ENCODE data around the gene CLRN1. TPM values are rescaled to one million over a fixed set of nuclear protein-coding genes. Genes with fewer than 3 reads are reported as not detected.

CLRN1 gene
- total and polyA plus RNA-seq, 5 donors = not detected

DNA sequence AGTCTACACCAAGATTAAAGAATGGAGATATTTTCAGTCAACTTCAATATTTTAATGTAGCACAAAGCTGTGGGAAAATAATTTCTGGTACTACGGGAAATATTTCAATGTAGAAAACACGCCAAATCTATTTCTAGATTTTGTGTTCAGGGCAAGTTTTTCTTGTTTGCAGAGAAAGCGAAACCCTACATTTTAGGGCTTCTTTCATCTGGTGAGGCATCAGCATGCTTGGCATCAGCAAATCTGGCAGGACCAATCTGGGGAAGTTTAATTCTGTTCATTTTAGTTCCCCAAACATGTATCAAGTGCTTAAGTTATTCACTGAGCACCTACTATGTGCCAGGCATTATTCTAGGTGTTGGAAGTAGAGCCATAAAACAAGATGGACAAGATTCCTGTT lies 30.3 kb downstream of the CLRN1 start:
- intact Hi-C loops (cut with DNase I) = no loop called here
- 65% methylated on average over 3 of the region's 3 CpGs for WGBS

DNA sequence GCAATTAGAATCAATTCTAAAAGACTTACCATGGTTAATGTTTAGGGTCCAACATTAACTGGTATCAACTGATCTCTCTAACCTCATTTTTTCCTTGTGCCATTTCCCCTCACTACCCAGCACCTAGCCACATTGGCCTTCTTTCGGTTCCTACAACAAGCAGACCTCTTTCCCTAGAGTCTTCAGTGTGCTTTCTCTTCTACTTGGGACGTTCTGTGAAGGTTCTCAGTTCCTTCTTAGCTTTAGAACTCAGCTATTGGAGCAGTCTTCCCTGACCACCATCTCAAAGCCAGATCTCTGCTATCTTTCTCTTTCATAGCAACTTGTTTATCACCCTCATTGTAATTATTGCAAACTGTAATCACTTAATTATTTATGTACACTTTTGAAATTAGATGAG lies 35.8 kb downstream of the CLRN1 start:
- no peaks in the 10 kb centered on the region for H3K9me3 ChIP-seq (ENCODE audit: control insufficient read depth, low read length)
- intact Hi-C loops (cut with DNase I) = no loop called here
- H3K27ac ChIP-seq (ENCODE audit: low read length) = no peak overlapping the region
- no peak for ATAC-seq
- 48% methylated on average over 2 of the region's 2 CpGs for WGBS
- no peaks in the 10 kb centered on the region for H3K4me1 ChIP-seq (ENCODE audit: control insufficient read depth, insufficient read depth, low read length)
- H3K4me3 ChIP-seq (ENCODE audit: low read length) = no peak overlapping the region
- no peak for DNase-seq
- H3K27me3 ChIP-seq (ENCODE audit: control insufficient read depth, insufficient read depth) = no peaks in the 10 kb centered on the region

More for the DNA sequence above, 30.3 kb downstream of the CLRN1 start:
- Histone ChIP-seq H3K9me3 (ENCODE audit: control insufficient read depth, low read length) (no peaks in the 10 kb centered on the region), H3K4me3 (ENCODE audit: low read length) (no peak overlapping the region), H3K4me1 (ENCODE audit: control insufficient read depth, insufficient read depth, low read length) (no peaks in the 10 kb centered on the region), H3K27me3 (ENCODE audit: control insufficient read depth, insufficient read depth) (no peaks in the 10 kb centered on the region), H3K27ac (ENCODE audit: low read length) (no peak overlapping the region)
- DNase-seq (no peak), ATAC-seq (no peak)

DNA sequence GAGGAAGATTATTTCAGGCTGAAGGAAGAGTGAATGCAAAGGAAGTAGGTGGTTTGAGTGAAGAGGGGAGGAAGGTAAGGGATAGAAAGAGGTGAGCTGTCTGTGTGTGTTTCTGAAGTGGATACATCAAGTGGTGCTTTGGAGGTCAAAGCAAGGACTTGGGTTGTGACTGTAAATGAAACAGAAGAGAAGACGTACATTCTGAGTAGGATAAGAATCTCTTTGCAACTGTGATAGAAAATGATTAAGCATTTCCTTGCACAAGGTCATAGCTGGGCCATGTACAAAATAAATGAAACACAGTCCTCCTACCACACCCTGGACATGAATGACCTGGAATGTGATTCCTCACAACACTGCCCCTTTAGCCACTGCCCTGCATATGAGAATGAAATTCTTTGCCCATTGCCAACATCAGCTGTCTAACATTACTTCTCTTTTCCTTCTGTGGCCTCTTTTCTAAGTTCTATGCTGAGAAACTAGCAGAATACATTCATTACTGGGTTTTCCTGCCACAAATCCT lies 39.0 kb downstream of the CLRN1 start:
- Histone ChIP-seq H3K9me3 (ENCODE audit: control insufficient read depth, low read length) (no peaks in the 10 kb centered on the region), H3K4me1 (ENCODE audit: control insufficient read depth, insufficient read depth, low read length) (no peaks in the 10 kb centered on the region), H3K27ac (ENCODE audit: low read length) (no peak overlapping the region), H3K27me3 (ENCODE audit: control insufficient read depth, insufficient read depth) (no peaks in the 10 kb centered on the region), H3K4me3 (ENCODE audit: low read length) (no peak overlapping the region)
- no peak for DNase-seq
- no peak for ATAC-seq
- WGBS = 11% methylated on average over 1 of the region's 1 CpG
- intact Hi-C loops (cut with DNase I) = no loop called here

DNA sequence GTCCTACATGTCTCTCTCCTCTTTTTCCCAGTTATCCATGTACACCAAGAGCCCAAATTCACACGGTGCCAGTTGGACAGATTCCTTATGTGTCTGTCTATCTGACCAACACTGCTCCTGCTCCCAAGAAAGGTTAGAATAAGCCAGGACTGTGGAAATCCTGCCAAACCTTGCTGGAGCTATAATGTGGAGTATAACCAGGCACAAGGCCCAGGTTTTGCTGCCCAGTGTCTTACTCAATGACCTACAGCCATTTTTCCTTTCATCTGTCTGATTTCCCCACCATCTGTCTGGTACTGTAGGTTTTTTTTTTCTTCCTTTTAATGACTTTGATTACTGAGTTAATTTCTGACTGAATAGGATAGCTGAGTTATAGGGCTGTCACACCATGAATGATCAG lies 40.8 kb downstream of the CLRN1 start:
- H3K4me1 ChIP-seq (ENCODE audit: control insufficient read depth, insufficient read depth, low read length) = no peaks in the 10 kb centered on the region
- ATAC-seq (no peak), DNase-seq (no peak)
- no peak overlapping the region for H3K4me3 ChIP-seq (ENCODE audit: low read length)
- H3K27ac ChIP-seq (ENCODE audit: low read length) = no peak overlapping the region
- WGBS = 68% methylated on average over 1 of the region's 1 CpG
- no peaks in the 10 kb centered on the region for H3K27me3 ChIP-seq (ENCODE audit: control insufficient read depth, insufficient read depth)
- H3K9me3 ChIP-seq (ENCODE audit: control insufficient read depth, low read length) = no peaks in the 10 kb centered on the region
- intact Hi-C loops (cut with DNase I) = no loop called here

DNA sequence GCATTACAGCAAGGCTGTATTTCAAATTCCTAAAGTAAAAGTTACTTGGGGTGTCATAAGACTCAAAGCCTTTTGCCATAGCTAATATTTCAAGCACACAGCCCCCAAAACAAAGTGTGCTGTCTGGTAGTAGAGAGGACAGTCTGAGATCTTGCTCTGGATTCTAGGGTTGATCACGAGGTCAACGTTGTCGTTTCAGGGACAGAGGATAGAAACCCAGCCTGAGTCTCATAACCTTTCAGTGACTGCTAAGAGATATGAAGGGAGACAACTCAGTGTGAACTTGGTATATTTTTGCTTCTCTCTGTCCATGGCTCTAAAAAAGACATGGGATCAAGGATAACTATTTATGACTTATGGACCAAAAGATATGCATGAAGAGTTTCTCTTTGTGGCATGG lies 41.7 kb downstream of the CLRN1 start:
- no peak overlapping the region for H3K27ac ChIP-seq (ENCODE audit: low read length)
- H3K4me3 ChIP-seq (ENCODE audit: low read length) = no peak overlapping the region
- intact Hi-C loops (cut with DNase I) = no loop called here
- WGBS = 64% methylated on average over 3 of the region's 3 CpGs
- no peak for DNase-seq
- H3K27me3 ChIP-seq (ENCODE audit: control insufficient read depth, insufficient read depth) = no peaks in the 10 kb centered on the region
- no peaks in the 10 kb centered on the region for H3K9me3 ChIP-seq (ENCODE audit: control insufficient read depth, low read length)
- no peak for ATAC-seq
- no peaks in the 10 kb centered on the region for H3K4me1 ChIP-seq (ENCODE audit: control insufficient read depth, insufficient read depth, low read length)

DNA sequence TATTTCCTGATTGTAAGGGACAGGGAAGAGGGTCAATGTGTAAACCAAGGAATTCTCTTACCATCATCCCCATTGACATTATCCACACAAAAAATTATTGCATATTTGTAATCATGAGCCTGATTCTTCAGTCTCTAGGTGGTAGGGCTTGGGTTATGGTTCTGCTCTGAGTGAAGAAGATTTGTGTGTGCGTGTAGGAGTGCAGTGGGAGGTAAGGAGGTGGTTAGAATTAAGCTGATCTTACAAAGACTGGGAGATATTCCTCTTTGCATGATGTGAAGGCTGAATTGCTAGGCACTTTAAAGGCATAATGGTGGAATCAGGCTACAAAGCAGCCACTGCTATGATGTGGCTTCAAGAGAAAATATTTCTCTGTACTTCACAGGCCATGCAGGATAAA lies 44.3 kb downstream of the CLRN1 start:
- no peak overlapping the region for H3K4me3 ChIP-seq (ENCODE audit: low read length)
- WGBS = 87% methylated on average over 1 of the region's 1 CpG
- DNase-seq = no peak
- H3K4me1 ChIP-seq (ENCODE audit: control insufficient read depth, insufficient read depth, low read length) = no peaks in the 10 kb centered on the region
- no peaks in the 10 kb centered on the region for H3K9me3 ChIP-seq (ENCODE audit: control insufficient read depth, low read length)
- no peak for ATAC-seq
- H3K27ac ChIP-seq (ENCODE audit: low read length) = no peak overlapping the region
- H3K27me3 ChIP-seq (ENCODE audit: control insufficient read depth, insufficient read depth) = no peaks in the 10 kb centered on the region
- intact Hi-C loops (cut with DNase I) = no loop called here

DNA sequence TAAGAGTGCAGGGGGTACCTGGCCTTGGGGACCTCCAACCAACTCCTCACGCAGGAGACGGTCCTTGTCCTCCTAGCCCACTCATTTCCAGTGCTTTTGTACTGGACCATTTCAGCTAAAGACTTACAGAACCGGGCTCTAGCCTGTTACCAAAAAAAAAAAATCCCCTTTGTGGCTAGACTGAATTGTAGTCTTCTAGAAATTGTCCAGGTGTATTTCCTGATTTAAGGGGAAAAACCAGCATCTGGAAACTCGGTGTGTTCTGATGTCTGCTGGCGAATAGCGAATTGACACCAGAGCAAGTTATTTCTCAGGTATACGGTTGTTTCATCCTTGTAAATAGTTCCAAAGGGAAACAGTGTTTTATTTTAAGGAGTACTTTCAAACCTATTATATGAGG lies 46.2 kb downstream of the CLRN1 start:
- H3K4me1 ChIP-seq (ENCODE audit: control insufficient read depth, insufficient read depth, low read length) = no peaks in the 10 kb centered on the region
- no peaks in the 10 kb centered on the region for H3K27me3 ChIP-seq (ENCODE audit: control insufficient read depth, insufficient read depth)
- intact Hi-C loops (cut with DNase I) = no loop called here
- WGBS = 88% methylated on average over 7 of the region's 7 CpGs
- no peak for ATAC-seq
- H3K4me3 ChIP-seq (ENCODE audit: low read length) = no peak overlapping the region
- no peaks in the 10 kb centered on the region for H3K9me3 ChIP-seq (ENCODE audit: control insufficient read depth, low read length)
- H3K27ac ChIP-seq (ENCODE audit: low read length) = no peak overlapping the region
- no peak for DNase-seq

DNA sequence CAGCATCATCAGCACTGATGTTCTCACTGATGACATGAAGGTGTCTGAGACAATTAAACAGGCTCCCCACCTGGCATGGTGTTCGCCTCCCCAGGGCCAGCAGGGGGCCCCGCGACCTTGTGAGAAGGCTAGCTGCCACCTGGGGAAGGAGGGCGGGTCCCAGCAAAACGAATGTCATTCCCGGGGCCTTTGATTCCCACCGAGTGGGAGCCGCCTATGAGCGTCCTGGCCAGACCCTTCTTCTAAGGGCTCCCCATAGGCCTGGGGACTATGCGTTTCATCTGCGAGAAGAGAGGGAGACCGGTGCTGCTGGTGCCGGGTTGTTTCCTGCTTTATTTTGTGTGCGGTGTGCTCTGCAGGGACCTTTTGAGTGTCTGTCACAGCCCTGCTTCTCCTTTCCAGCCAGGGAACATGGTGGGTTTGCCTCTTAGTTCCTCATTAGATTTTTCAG lies 46.8 kb downstream of the CLRN1 start:
- Histone ChIP-seq H3K4me3 (ENCODE audit: low read length) (no peak overlapping the region), H3K4me1 (ENCODE audit: control insufficient read depth, insufficient read depth, low read length) (no peaks in the 10 kb centered on the region), H3K9me3 (ENCODE audit: control insufficient read depth, low read length) (no peaks in the 10 kb centered on the region), H3K27me3 (ENCODE audit: control insufficient read depth, insufficient read depth) (no peaks in the 10 kb centered on the region), H3K27ac (ENCODE audit: low read length) (no peak overlapping the region)
- ATAC-seq (peak; percentile 38 to 45), DNase-seq (peak; percentile 15 to 64 (median 54))
- WGBS = 9% methylated on average over 14 of the region's 14 CpGs
- intact Hi-C loops (cut with DNase I) = no loop called here

DNA sequence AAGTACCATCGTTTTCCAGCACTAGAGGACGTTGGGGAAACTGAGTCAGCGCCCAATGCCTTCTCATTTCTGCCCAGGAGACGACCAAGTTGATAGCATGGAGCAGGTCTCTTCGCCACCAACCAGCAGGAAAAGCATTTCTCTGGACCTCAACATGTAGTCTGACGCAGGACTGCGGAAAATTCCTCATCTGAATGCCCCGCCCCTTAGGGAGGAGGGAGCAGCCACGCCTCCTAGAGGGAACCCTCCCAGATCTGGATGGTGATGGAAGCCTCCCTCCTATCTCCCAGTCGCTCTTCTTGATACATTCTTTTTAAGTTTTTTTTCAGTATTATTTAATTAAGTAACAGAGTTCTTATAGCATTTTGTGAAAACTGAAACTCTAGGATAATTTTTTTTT lies 49.9 kb downstream of the CLRN1 start:
- Histone ChIP-seq H3K27me3 (ENCODE audit: control insufficient read depth, insufficient read depth) (no peaks in the 10 kb centered on the region), H3K4me3 (ENCODE audit: low read length) (no peak overlapping the region), H3K4me1 (ENCODE audit: control insufficient read depth, insufficient read depth, low read length) (no peaks in the 10 kb centered on the region), H3K9me3 (ENCODE audit: control insufficient read depth, low read length) (no peaks in the 10 kb centered on the region), H3K27ac (ENCODE audit: low read length) (no peak overlapping the region)
- 67% methylated on average over 10 of the region's 10 CpGs for WGBS
- DNase-seq (peak in 1 of 3 donors; percentile 38), ATAC-seq (peak in 1 of 2 donors; percentile 37)
- intact Hi-C loops (cut with DNase I) = no loop called here

DNA sequence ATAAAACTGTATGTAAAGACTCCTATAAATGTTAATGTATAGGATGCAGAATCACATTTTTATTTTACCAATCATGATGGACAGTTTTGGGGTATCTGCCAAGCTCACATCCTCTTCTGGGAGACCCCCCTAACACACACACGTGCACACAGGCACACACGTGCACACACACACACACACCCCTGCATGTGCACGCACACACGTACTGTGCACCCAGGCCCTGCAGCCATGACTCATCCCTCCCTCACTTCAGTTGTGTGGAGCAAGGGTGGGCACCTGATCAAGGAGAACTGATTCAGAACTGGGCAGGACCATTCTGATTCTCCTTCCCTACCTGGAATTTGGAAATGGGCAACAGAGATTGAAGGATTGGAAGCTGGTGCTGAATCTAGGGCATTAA lies 51.3 kb downstream of the CLRN1 start:
- no peak overlapping the region for H3K4me3 ChIP-seq (ENCODE audit: low read length)
- whole genome bisulfite sequencing = 80% methylated on average over 4 of the region's 4 CpGs
- H3K27me3 ChIP-seq (ENCODE audit: control insufficient read depth, insufficient read depth) = no peaks in the 10 kb centered on the region
- DNase-seq = no peak
- H3K4me1 ChIP-seq (ENCODE audit: control insufficient read depth, insufficient read depth, low read length) = no peaks in the 10 kb centered on the region
- no peaks in the 10 kb centered on the region for H3K9me3 ChIP-seq (ENCODE audit: control insufficient read depth, low read length)
- intact Hi-C loops (cut with DNase I) = no loop called here
- no peak overlapping the region for H3K27ac ChIP-seq (ENCODE audit: low read length)
- ATAC-seq = no peak

DNA sequence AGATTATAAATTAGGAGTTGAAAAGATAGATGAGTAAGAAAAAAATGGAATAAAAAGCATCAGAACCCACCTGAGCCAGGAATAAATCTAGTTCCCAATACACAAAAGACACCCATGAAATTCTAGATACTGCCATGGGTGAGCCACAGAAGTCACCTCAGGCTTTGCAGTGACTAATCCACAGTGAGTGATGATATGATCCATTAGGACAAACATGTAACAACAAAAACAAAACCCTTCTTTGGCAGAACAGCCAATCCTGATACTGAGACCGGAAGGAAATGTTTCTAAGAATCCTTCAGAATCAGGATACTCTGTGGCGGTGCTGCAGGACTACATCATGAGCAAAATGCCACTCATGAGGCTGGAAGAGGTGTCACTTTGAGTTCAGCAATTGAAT lies 52.3 kb downstream of the CLRN1 start:
- WGBS = 54% methylated on average over 2 of the region's 2 CpGs
- no peak for ATAC-seq
- Histone ChIP-seq H3K4me1 (ENCODE audit: control insufficient read depth, insufficient read depth, low read length) (no peaks in the 10 kb centered on the region), H3K27ac (ENCODE audit: low read length) (no peak overlapping the region), H3K4me3 (ENCODE audit: low read length) (no peak overlapping the region), H3K27me3 (ENCODE audit: control insufficient read depth, insufficient read depth) (no peaks in the 10 kb centered on the region), H3K9me3 (ENCODE audit: control insufficient read depth, low read length) (no peaks in the 10 kb centered on the region)
- no peak for DNase-seq
- intact Hi-C loops (cut with DNase I) = no loop called here

DNA sequence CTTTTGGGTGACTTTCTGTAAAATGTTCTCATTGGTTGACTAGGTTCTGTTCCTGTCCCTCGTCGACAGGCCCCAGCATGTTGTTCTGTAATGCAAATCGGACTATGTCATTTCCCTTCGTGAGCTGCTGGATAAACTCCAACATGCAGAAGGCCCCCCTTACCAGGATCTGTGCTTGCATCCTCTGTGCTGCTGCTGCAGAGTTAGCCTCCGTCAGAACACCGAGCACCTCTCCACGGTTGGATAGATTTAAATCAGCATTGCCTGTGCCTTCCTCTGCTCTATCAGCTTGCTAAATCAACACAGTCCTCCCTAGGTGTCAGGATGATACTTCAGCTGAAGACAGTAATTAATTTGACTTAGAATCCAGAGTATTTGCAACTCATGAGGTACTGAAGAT lies 54.6 kb downstream of the CLRN1 start:
- no peaks in the 10 kb centered on the region for H3K4me1 ChIP-seq (ENCODE audit: control insufficient read depth, insufficient read depth, low read length)
- H3K27ac ChIP-seq (ENCODE audit: low read length) = no peak overlapping the region
- no peak for ATAC-seq
- DNase-seq = no peak
- WGBS = 36% methylated on average over 7 of the region's 7 CpGs
- no peaks in the 10 kb centered on the region for H3K9me3 ChIP-seq (ENCODE audit: control insufficient read depth, low read length)
- intact Hi-C loops (cut with DNase I) = no loop called here
- no peaks in the 10 kb centered on the region for H3K27me3 ChIP-seq (ENCODE audit: control insufficient read depth, insufficient read depth)
- no peak overlapping the region for H3K4me3 ChIP-seq (ENCODE audit: low read length)
